ENCODE results near the gene SLC2A13. TPM values are rescaled to one million over a fixed set of nuclear protein-coding genes. Genes with fewer than 3 reads are reported as not detected.
"Not testable (repeated sequence)": the region's sequence is repeated elsewhere in the genome, so short reads cannot be mapped to it uniquely, and the experiment has no call there.

Gene SLC2A13
- total and polyA plus RNA-seq, 8 donors: 2.7 to 10.7 (median 6.8) TPM

DNA sequence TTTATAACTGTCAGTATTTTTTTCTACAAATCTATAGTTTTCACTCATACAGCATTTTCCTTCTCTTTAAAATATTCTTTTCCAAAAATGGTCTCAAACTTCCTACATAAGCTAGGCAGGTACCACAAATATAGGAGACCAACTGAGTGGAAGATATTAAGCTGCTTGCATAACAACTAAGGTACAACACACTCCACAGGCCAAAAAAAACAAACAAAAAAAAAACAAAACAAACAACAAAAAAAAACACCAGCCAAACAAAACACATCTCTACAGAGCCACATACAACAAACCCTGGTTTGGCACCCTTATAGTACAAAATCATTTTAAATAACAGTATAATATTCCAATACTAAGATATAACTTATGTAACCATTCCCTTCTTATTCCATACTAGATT, 50.1 kb downstream of the SLC2A13 start:
- ATAC-seq (no peak), DNase-seq (no peak), FAIRE-seq (peak; percentile 17)
- intact Hi-C loops (cut with DNase I): no loop called here
- TF ChIP-seq, protein P1, sequence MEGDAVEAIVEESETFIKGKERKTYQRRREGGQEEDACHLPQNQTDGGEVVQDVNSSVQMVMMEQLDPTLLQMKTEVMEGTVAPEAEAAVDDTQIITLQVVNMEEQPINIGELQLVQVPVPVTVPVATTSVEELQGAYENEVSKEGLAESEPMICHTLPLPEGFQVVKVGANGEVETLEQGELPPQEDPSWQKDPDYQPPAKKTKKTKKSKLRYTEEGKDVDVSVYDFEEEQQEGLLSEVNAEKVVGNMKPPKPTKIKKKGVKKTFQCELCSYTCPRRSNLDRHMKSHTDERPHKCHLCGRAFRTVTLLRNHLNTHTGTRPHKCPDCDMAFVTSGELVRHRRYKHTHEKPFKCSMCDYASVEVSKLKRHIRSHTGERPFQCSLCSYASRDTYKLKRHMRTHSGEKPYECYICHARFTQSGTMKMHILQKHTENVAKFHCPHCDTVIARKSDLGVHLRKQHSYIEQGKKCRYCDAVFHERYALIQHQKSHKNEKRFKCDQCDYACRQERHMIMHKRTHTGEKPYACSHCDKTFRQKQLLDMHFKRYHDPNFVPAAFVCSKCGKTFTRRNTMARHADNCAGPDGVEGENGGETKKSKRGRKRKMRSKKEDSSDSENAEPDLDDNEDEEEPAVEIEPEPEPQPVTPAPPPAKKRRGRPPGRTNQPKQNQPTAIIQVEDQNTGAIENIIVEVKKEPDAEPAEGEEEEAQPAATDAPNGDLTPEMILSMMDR (IDR thresholded peaks at IDR 0.05): no peak
- Histone ChIP-seq H3K36me3 (no peaks in the 10 kb centered on the region), H3K9me3 (no peaks in the 10 kb centered on the region), H3K27me3 (no peaks in the 10 kb centered on the region), H3K4me3 (no peak overlapping the region), H3K27ac (no peak overlapping the region), H3K4me1 (peaks cover 0 to 8% (median 8%) of the 10 kb centered on the region in 3 donors)

DNA sequence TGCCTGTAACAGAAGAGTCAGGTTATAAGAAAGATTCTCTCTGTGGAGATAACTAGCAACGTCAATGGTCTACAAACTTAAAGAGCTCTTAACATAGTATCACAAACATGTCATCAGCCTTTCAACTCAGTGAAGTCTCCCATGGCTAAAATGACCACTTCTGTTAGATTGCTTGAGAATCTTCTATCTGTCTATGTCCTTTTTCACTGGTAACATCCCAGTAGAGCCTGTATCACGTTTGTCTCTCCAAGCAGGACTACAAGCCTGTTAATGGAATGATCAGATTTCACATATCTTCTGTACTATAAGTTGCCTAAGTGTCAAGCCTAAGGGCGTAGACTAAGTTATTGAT, 50.7 kb downstream of the SLC2A13 start:
- no peaks in the 10 kb centered on the region for H3K36me3 ChIP-seq
- no peak for FAIRE-seq
- 58 to 64% methylated on average over 3 of the region's 3 CpGs for WGBS, 2 donors
- no peaks in the 10 kb centered on the region for H3K9me3 ChIP-seq
- peak in 1 of 4 donors; percentile 31 for ATAC-seq
- DNase-seq: no peak
- TF ChIP-seq, protein P1 (IDR thresholded peaks at IDR 0.05): no peak
- no peaks in the 10 kb centered on the region for H3K27me3 ChIP-seq
- no peak overlapping the region for H3K27ac ChIP-seq
- peaks cover 0 to 8% (median 8%) of the 10 kb centered on the region in 3 donors for H3K4me1 ChIP-seq
- no peak overlapping the region for H3K4me3 ChIP-seq
- intact Hi-C loops (cut with DNase I): no loop called here

DNA sequence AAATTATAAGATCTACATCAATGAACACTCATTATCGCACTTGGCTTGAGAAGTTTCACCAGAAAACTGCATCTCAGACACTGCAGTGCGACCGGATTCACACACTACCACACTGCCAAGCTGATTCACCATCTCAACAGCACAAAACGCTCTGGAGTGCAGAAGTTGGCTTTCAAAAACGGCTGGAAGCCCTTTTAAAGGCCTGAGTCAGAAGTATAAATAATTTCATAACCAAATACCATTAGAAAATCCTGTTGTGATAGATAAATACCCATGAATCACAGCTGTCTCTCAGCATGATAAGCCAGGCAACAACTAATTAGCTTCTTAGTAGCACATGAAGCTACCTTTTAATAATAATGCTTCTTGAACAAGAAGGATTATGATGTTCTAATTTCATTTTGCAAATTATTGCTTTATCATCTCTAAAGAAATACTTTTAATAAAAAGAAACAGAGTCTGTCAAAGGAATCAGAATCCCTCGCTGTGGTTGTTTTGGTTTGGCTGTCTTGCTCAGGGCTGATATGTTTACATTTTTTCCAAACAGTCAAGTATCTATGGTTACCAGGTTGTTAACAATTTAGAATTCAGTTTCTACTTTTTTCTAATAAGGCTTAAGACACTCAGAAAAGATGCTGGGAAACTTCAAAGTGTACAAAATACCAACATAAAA, 51.2 kb downstream of the SLC2A13 start:
- Histone ChIP-seq H3K27me3 (no peaks in the 10 kb centered on the region), H3K4me3 (no peak overlapping the region), H3K9me3 (no peaks in the 10 kb centered on the region), H3K4me1 (peaks cover 0 to 13% (median 8%) of the 10 kb centered on the region in 3 donors), H3K27ac (no peak overlapping the region), H3K36me3 (no peaks in the 10 kb centered on the region)
- TF ChIP-seq, protein P1 (IDR thresholded peaks at IDR 0.05): no peak
- ATAC-seq (peak in 3 of 4 donors; percentile 65 to 83 (median 75)), FAIRE-seq (peak; percentile 34), DNase-seq (no peak)
- intact Hi-C loops (cut with DNase I): no loop called here
- 42 to 45% methylated on average over 6 of the region's 6 CpGs for WGBS, 2 donors

- peak; percentile 13 for FAIRE-seq
- no peak for DNase-seq
- no peaks in the 10 kb centered on the region for H3K36me3 ChIP-seq
- no peaks in the 10 kb centered on the region for H3K27me3 ChIP-seq
- intact Hi-C loops (cut with DNase I): no loop called here
- H3K27ac ChIP-seq: no peak overlapping the region
- peaks cover 0 to 21% (median 4%) of the 10 kb centered on the region in 3 donors for H3K4me1 ChIP-seq
- H3K9me3 ChIP-seq: no peaks in the 10 kb centered on the region
- TF ChIP-seq, protein P1 (IDR thresholded peaks at IDR 0.05): no peak
- 69 to 77% methylated on average over 1 of the region's 1 CpG for WGBS, 2 donors
- no peak for ATAC-seq
- no peak overlapping the region for H3K4me3 ChIP-seq
These were observed 56.6 kb downstream of the SLC2A13 start for GRCh38 chr12:40049268-40049667.

DNA sequence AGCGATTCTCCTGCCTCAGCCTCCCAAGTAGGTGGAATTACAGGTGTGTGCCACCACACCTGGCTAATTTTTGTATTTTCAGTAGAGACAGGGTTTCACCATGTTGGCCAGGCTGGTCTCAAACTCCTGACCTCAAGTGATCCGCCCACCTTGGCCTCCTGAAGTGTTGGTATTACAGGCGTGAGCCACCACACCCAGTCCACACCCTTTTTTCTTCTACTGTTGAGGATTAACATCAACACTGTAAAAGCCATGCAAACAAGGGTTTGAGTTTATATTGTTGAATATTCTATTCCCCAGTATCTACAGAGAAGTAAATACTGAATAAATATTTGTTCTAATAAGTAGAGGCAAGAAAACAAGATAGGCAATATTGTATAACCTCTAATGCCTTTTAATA, 58.9 kb downstream of the SLC2A13 start:
- H3K4me3 ChIP-seq; H3K27ac ChIP-seq; H3K36me3 ChIP-seq; H3K27me3 ChIP-seq; intact Hi-C loops (cut with DNase I); FAIRE-seq; DNase-seq; ATAC-seq; H3K9me3 ChIP-seq: not testable (repeated sequence)
- 93% methylated on average over 3 of the region's 3 CpGs for WGBS, 2 donors
- peaks cover 0 to 27% (median 6%) of the 10 kb centered on the region in 3 donors for H3K4me1 ChIP-seq

All from pancreas (tissue), 10 donors.